GM21528 (cell line): ENCODE results near the gene PPOX.

ENCODE experiments used
- ATAC-seq: cut with Tn5 transposase; IDR thresholded peaks from one replicate; pipeline ENCODE4 v1.9.1; 2021; ENCODE audit warnings: mild to moderate bottlenecking, moderate library complexity; ENCODE audit not compliant: unreplicated experiment, low FRiP score

The PPOX gene

DNA sequence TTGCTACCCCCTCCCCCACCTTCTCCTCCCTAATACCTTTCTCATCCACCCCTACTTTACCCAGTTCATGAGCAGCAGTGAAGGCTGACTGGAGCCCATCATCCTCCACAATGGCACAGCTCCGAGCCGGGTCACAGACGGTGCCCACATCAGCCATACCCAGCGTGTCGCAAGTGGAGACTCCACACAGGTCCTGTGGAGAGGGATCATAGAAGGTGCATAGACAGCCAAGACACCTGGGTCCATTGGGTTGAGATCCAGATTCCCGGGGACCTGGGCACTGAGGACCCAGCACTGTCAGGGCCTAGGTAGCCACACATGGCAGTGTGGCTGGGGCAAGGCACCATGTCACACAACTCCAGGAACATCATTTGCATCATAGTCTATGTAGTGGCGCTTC lies 29.9 kb downstream of the PPOX start:
- no peak for ATAC-seq

DNA sequence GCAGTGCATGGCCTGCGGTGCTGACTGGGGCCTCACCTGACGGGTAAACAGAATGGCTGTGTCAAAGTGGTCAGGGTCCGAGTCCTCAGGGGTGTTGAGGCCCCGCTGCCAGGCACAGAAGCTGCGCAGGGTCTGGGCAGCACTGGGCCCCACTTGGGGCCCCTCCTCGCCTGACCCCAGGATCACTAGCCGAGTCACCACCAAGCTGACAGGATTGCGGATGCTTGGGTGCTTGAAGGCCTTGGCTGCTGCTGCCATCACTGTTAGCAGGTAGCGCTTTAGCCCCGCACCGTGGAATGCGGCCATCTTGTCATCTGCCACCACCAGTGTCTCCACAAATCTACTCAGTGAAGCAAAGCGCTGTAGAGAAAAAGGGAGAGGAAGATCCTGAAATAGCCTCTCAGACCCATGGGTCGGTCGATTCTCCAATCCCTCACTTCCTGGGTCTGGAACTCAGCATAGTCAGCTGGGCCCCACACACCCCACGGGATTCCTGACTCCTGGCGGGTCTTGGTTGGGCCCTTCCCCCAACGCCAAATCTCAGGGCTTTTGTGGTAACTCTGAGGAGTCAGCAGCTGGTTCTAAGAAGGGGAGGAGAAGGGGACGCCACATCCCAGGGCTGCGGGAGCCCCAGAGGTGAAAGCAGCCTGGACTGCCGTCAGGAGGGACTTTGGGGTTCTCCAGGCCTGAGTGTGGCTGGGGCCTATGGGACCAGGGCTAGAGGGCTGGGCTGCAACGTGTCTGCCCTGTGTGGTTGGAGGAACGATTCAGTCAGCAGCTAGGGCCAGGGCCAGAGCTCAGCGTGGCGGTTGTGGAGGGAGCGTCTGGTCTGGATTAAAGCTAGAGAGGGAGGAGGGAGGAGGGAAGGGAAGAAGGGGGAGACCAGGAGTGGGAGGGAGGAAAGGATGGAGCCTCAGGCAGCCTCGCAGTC lies 30.6 kb downstream of the PPOX start:
- no peak for ATAC-seq

GRCh38 chr1:161197560-161198193 lies 31.5 kb downstream of the PPOX start:
- ATAC-seq, result no peak

GRCh38 chr1:161198194-161198896 lies 32.1 kb downstream of the PPOX start:
- ATAC-seq, result no peak

DNA sequence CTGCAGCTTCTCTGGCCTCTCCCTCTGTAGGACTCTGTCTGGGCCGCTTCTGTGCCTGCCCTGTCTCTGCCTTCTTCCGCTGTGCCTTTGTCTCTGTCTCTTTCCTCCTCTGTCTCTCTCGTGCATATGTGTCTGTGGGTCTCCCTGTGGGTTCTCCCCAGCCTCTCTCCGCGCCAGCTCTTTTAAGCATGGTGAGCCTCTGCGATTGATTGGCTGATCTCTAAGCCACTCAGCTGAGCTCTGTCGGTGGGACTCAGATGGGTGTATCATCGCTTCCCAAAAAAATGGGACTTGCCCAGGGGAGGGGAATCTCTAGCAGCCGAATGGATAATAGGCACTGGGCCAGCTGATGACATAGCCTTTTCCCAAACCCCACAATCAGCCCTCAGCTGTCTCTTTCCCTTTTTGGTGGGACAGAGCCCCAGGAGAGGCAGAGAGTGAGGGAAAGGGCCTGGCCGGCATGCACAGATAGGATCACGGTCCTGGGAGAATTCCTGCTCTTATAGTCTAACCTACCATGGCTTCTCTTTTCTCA lies 32.7 kb downstream of the PPOX start, which contains the start of gene ADAMTS4:
Gene ADAMTS4 (minus strand): TSS at position 158 of the 535 bp plus-strand sequence. CDS start 427 bp downstream, outside the sequence.
- ATAC-seq, result no peak

GRCh38 chr1:161199506-161200139 lies 33.4 kb downstream of the PPOX start:
- ATAC-seq, result no peak

DNA sequence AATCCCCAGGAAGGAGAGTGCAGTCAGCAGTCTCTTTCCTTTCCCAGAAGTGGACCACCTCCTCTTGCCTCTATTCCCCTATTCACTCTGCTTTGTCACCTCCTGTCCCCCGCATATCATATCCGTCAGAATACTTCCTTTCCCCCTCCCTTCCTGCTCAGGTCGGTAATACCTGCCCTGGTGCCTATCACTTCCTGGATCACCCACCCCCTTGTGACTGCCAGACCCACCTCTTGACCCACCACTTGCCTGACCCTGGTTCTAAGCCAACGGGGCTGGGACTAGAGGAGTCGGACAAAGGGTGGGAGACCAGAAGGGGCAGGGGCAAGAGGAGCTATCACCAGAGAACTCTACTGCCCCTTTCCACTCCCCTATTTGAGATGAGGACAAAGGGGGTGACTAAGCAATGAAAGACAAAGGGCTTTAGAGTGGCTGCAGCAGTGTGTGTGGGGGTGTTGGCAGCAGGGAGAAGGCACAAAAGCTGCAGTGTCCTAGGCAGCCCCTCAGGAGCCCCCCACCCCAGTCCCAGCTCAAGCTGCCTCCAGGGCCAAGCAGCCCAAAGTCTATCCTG lies 34.3 kb downstream of the PPOX start:
- ATAC-seq, result no peak

GRCh38 chr1:161200992-161201835 lies 35.0 kb downstream of the PPOX start:
- ATAC-seq, result no peak

- ATAC-seq, result peak; percentile 93
These were observed 35.8 kb downstream of the PPOX start, which contains the start of gene NDUFS2 for GRCh38 chr1:161201836-161202712. NDUFS2 (plus strand) TSS chr1:161202367; CDS start chr1:161202386, 19 bp downstream.

GRCh38 chr1:161206411-161207140 lies 40.4 kb downstream of the PPOX start:
- ATAC-seq, result no peak

- ATAC-seq, result no peak
These were observed 40.9 kb downstream of the PPOX start for GRCh38 chr1:161207173-161207572.

GRCh38 chr1:161209790-161210409 lies 43.7 kb downstream of the PPOX start:
- ATAC-seq, result no peak

GRCh38 chr1:161214369-161214768 lies 48.1 kb downstream of the PPOX start:
- ATAC-seq, result no peak

GRCh38 chr1:161215076-161215475 lies 48.9 kb downstream of the PPOX start, which contains the start of gene FCER1G:
FCER1G (plus strand) TSS chr1:161215295; CDS start chr1:161215322, 27 bp downstream.
- no peak for ATAC-seq

DNA sequence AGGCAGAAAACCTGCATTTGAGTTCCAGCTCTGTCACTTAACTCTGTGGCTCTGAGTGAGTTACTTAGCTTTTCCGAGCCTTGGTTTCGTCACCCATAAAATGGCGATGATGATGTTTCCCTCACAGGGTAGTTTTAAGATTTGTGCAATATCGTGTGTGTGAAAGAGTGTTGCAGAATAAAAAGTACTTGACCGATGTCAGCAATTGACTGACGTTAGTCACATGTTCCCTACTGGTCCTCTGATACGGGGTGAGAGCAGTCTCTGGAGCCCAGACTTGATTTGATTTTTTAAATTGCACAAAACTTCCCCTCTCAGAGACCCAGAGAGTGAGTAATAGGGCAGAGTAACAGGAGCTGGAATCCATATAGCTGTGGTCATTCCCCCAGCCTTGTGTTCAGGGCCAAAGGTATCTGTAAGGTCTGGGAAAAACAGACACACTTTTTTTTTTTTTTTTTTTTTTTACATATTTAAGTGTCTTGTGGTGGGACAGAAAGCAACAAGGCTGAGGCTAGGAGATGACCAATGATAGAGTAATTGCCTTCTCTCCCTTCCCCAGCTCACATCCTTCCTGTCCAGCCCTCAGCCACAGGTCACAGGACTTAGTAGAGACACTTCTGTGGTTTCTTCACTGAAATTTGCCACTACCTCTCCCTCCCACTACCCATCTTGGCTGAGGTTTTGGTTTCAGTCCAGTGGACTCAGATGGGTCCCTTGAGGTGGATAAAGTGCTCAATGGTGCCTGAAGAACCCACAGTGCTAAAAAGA lies 50.9 kb downstream of the PPOX start:
- peak; percentile 84 for ATAC-seq

- no peak for ATAC-seq
These were observed 51.6 kb downstream of the PPOX start for GRCh38 chr1:161217831-161218230.
